Endothelial cell of umbilical vein (primary cell): ENCODE data around the gene CD83. TPM values are rescaled to one million over a fixed set of nuclear protein-coding genes. Genes with fewer than 3 reads are reported as not detected.

ENCODE experiments used
- BruUV-seq: library from RNA; stranded (reverse); fragments of 400-500 nt; replicated peaks from 2 replicates; lab custom pipeline; 2021; lab: Mats Ljungman, UMichigan
- CTCF ChIA-PET: fragments of 300-600, 350-600 bp; sonication (Branson Sonifier 250); formaldehyde crosslinking; loops from one replicate; lab custom pipeline; 2021; ENCODE audit warnings: antibody characterized with exemption, inconsistent platforms; lab: Charles Lee
- POLR2A ChIA-PET: fragments of 300-600, 350-600 bp; sonication (Branson Sonifier 250); formaldehyde crosslinking; loops from one replicate; lab custom pipeline; 2021; ENCODE audit warnings: antibody characterized with exemption, inconsistent platforms; lab: Charles Lee
- DNase-seq: peaks from one replicate; pipeline ENCODE4 v3.0.0-alpha.2; 2011; ENCODE audit warnings: low read depth, low spot score
- FAIRE-seq: peaks from 2 replicates; lab custom pipeline; 2011; peaks lifted over from hg19 to GRCh38; lab: Jason Lieb, UNC
- H2AFZ ChIP-seq: 2 replicates; pipeline ENCODE4 v1.6.0; 2012; ENCODE audit warnings: low read depth, low read length, control low read depth, inconsistent platforms
- H3K27ac ChIP-seq: 2 replicates; pipeline ENCODE4 v1.5.1; 2011; ENCODE audit warnings: low read depth, mild to moderate bottlenecking, control low read depth, low read length, moderate library complexity; ENCODE audit not compliant: insufficient read depth
- H3K27me3 ChIP-seq, 2 experiments: 2 replicates each; pipeline versions ENCODE4 v1.6.0 to v1.6.1; 2011; ENCODE audit warnings: low read length in 2 of 2, mixed read lengths in 1 of 2; ENCODE audit not compliant: control insufficient read depth in 2 of 2, insufficient read depth in 2 of 2
- H3K36me3 ChIP-seq, 2 experiments: 2 replicates in 1 of 2; 3 replicates in 1 of 2; pipeline ENCODE4 v1.5.1; 2011; ENCODE audit warnings: low read length in 2 of 2, mild to moderate bottlenecking in 1 of 2, moderate library complexity in 1 of 2; ENCODE audit not compliant: control insufficient read depth in 2 of 2, insufficient read depth in 2 of 2; ENCODE audit errors: extremely low read depth in 1 of 2
- H3K4me1 ChIP-seq: 3 replicates; pipeline ENCODE4 v1.5.1; 2011; ENCODE audit warnings: mild to moderate bottlenecking, low read length; ENCODE audit not compliant: control insufficient read depth, insufficient read depth; ENCODE audit errors: extremely low read depth
- H3K4me2 ChIP-seq: 2 replicates; pipeline ENCODE4 v1.6.1; 2011; ENCODE audit warnings: low read length, control low read depth, mixed read lengths; ENCODE audit not compliant: insufficient read depth
- H3K4me3 ChIP-seq, 3 experiments: fragments of 200-600 bp in 1 of 3; sonication (generic), shearing (Covaris generic) in 1 of 3; replicated peaks in 1 of 3; 2 replicates each; pipeline ENCODE4 v1.5.1; 2011 to 2016; ENCODE audit warnings: control low read depth in 3 of 3, low read length in 3 of 3, mild to moderate bottlenecking in 2 of 3, inconsistent platforms in 1 of 3, low read depth in 1 of 3, moderate library complexity in 1 of 3; ENCODE audit not compliant: insufficient read depth in 1 of 3
- H3K79me2 ChIP-seq: 2 replicates; pipeline ENCODE4 v1.6.0; 2012; ENCODE audit warnings: low read length, inconsistent platforms; ENCODE audit not compliant: control insufficient read depth, insufficient read depth
- H3K9ac ChIP-seq: replicated peaks from 2 replicates; pipeline ENCODE3; 2011; ENCODE audit warnings: low read length, control low read depth; ENCODE audit not compliant: insufficient read depth; ENCODE audit errors: extremely low read depth
- H3K9me1 ChIP-seq: replicated peaks from 3 replicates; pipeline ENCODE4 v1.6.0; 2011; ENCODE audit warnings: mild to moderate bottlenecking, low read length; ENCODE audit not compliant: control insufficient read depth, insufficient read depth; ENCODE audit errors: extremely low read depth
- H3K9me3 ChIP-seq: replicated peaks from 2 replicates; pipeline ENCODE4 v1.5.1; 2012; ENCODE audit warnings: low read length, inconsistent platforms; ENCODE audit not compliant: control insufficient read depth, insufficient read depth
- H4K20me1 ChIP-seq: replicated peaks from 2 replicates; pipeline ENCODE3; 2011; ENCODE audit warnings: mild to moderate bottlenecking, low read length; ENCODE audit not compliant: control insufficient read depth, insufficient read depth; ENCODE audit errors: extremely low read depth
- CTCF ChIP-seq, 2 donors: IDR thresholded peaks; 1 replicate in 1 of 2; 2 replicates in 1 of 2; pipeline ENCODE4 v1.5.1; 2011; ENCODE audit warnings: low read length in 2 of 2, mild to moderate bottlenecking in 2 of 2, moderate library complexity in 2 of 2, control low read depth in 1 of 2, inconsistent platforms in 1 of 2, low read depth in 1 of 2; ENCODE audit not compliant: insufficient read depth in 1 of 2; ENCODE audit errors: extremely low read depth in 1 of 2
- EZH2 ChIP-seq: IDR thresholded peaks from 2 replicates; pipeline ENCODE4 v1.6.1; 2012; ENCODE audit warnings: borderline replicate concordance, low read depth, mild to moderate bottlenecking, moderate library complexity, low read length, inconsistent platforms; ENCODE audit not compliant: severe bottlenecking
- FOS ChIP-seq: IDR thresholded peaks from 2 replicates; pipeline ENCODE4 v1.6.1; 2011; ENCODE audit warnings: mild to moderate bottlenecking, low read length, moderate library complexity, borderline replicate concordance; ENCODE audit not compliant: insufficient read depth
- GATA2 ChIP-seq: IDR thresholded peaks from 2 replicates; pipeline ENCODE4 v1.7.0; 2011; ENCODE audit warnings: low read depth, mild to moderate bottlenecking, moderate library complexity, mixed read lengths, low read length; ENCODE audit not compliant: insufficient read length, insufficient read depth
- JUN ChIP-seq: IDR thresholded peaks from 2 replicates; pipeline ENCODE4 v1.6.1; 2011; ENCODE audit warnings: borderline replicate concordance, low read depth; ENCODE audit not compliant: insufficient read length, insufficient read depth
- MAX ChIP-seq: IDR thresholded peaks from 2 replicates; pipeline ENCODE4 v1.6.1; 2011; ENCODE audit not compliant: insufficient read depth, insufficient read length
- MYC ChIP-seq: IDR thresholded peaks from one replicate; pipeline ENCODE4 v1.6.1; 2011; ENCODE audit warnings: mild to moderate bottlenecking, low read depth, low read length
- POLR2A ChIP-seq: IDR thresholded peaks from 2 replicates; pipeline ENCODE4 v1.6.1; 2012; ENCODE audit warnings: low read depth, mild to moderate bottlenecking, control low read depth, low read length
- POLR2AphosphoS5 ChIP-seq: IDR thresholded peaks from 2 replicates; pipeline ENCODE4 v1.6.1; 2012; ENCODE audit warnings: low read depth, mild to moderate bottlenecking, control low read depth, low read length, moderate library complexity; ENCODE audit not compliant: insufficient read depth
- dilution Hi-C: fragments of 300-500 bp; cut with MboI; formaldehyde crosslinking; loops from one replicate; pipeline ENCODE4 v1.15.0; 2019; ENCODE audit warnings: low sequenced_read_pairs; ENCODE audit not compliant: extremely low pct_ligation_motif_present
- intact Hi-C: fragments of 100-400 bp; cut with micrococcal nuclease; formaldehyde crosslinking; loops from one replicate; pipeline ENCODE4 v1.10.0; 2022
- polyA plus RNA-seq, 4 experiments: library from polyadenylated mRNA; depleted of rRNA in 3 of 4; stranded (reverse) in 3 of 4; unstranded in 1 of 4; fragments of >200 nt; gene quantifications; 2 replicates each; pipeline versions ENCODE4 v1.2.1 to v1.2.3, GENCODE V29; 2011 to 2012; ENCODE audit warnings: missing spikeins in 1 of 4
- total RNA-seq: library from RNA; stranded (reverse); gene quantifications from 2 replicates; pipeline ENCODE4 v1.2.3, GENCODE V29; 2021

Gene CD83
- total and polyA plus RNA-seq, 2 donors (not counting 3 experiments of a cell fraction or from before 2014, with no cell fraction given): 0.40 to 0.46 TPM

DNA sequence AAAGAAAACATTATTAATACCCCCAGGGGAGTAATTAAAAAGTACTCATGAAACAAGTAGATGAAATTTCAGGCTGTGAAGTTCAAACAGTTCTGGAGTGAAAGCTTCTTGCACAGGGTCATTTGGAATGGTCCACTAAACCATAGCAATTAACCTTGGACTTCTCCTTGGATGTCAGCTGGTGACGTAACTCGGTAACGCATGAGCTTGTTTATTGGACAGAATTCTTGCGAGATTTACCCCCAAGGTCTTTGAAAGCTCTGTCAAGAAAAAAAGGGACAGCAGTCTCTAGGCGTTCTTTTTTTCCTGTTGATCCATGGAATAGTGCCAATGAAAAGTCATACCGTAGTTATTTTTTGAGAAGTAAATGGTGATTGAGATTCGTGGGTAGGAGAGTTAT is 2.2 kb downstream of the CD83 start:
- no peak for FAIRE-seq
- Histone ChIP-seq H2AFZ (no peak overlapping the region), H3K4me2 (no peak overlapping the region), H3K9me1 (no peaks in the 10 kb centered on the region), H3K36me3 (no peaks in the 10 kb centered on the region), H3K9me3 (no peaks in the 10 kb centered on the region), H3K4me1 (peaks cover 5% of the 10 kb centered on the region), H3K9ac (no peak overlapping the region), H3K4me3 (no peak overlapping the region), H4K20me1 (no peaks in the 10 kb centered on the region), H3K27me3 (peaks cover 0 to 3% of the 10 kb centered on the region in 2 experiments), H3K79me2 (no peaks in the 10 kb centered on the region), H3K27ac (no peak overlapping the region)
- dilution Hi-C loops (no loop called here), intact Hi-C loops (loop anchor here (5.0 kb wide), 1 partner anchor 307 kb away; the partner anchor contains the start of gene MCUR1)
- no TSS peak for BruUV-seq
- POLR2A ChIA-PET: no interaction called here
- CTCF ChIA-PET: no interaction called here
- TF ChIP-seq JUN: no peak
- TF ChIP-seq CTCF (IDR thresholded peaks at IDR 0.05; ENCODE audit: extremely low read depth in 1 of 2, insufficient read depth in 1 of 2, low read depth in 1 of 2, low read length in 2 of 2): no peak
- TF ChIP-seq FOS: no peak
- no peak for TF ChIP-seq MYC
- no peak for TF ChIP-seq POLR2AphosphoS5
- TF ChIP-seq MAX: no peak
- TF ChIP-seq EZH2: no peak
- no peak for TF ChIP-seq POLR2A
- TF ChIP-seq GATA2: no peak
- DNase-seq: no peak
